DND-41 (cell line): ENCODE results near the gene CNRIP1.

Experiments
- EZH2 ChIP-seq: IDR thresholded peaks from 3 replicates; pipeline ENCODE4 v1.6.1; 2012; ENCODE audit warnings: borderline replicate concordance, low read depth, mild to moderate bottlenecking, moderate library complexity, low read length, inconsistent platforms; ENCODE audit not compliant: severe bottlenecking
- TF ChIP-seq, protein P1 (sequence below): IDR thresholded peaks from 2 replicates; pipeline ENCODE4 v1.5.1; 2012; ENCODE audit warnings: borderline replicate concordance, low read length, moderate library complexity, mild to moderate bottlenecking; ENCODE audit not compliant: poor library complexity, severe bottlenecking; ENCODE audit errors: extremely low read depth

DNA sequence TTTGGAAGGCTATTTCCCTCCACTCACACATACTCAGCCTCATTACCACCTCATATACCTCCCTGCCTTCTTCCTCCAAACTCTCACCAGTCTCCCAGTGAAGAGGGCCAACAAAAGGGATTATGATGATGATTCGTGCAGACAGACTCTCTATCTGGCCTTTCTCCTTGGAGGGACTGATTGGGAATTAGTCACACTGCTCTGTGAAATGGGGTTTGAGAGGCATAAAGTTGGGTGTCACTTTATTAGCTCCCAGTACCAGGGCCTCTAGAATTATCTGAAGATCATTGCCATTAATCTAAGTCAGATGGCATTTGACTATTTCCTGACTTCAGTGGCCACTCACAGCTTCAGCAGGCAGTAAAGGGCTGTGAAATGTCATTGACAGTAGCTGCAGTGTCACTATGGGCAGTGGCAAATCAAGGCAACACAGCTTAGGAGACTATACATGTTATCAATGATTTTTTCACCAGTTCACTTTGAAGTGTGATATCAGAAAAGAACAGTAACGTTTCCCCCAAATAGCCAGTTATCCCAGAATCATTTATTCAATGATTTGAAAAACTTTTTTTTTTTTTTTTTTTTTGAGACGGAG is 17.4 kb downstream of the CNRIP1 start:
- TF ChIP-seq, protein P1, sequence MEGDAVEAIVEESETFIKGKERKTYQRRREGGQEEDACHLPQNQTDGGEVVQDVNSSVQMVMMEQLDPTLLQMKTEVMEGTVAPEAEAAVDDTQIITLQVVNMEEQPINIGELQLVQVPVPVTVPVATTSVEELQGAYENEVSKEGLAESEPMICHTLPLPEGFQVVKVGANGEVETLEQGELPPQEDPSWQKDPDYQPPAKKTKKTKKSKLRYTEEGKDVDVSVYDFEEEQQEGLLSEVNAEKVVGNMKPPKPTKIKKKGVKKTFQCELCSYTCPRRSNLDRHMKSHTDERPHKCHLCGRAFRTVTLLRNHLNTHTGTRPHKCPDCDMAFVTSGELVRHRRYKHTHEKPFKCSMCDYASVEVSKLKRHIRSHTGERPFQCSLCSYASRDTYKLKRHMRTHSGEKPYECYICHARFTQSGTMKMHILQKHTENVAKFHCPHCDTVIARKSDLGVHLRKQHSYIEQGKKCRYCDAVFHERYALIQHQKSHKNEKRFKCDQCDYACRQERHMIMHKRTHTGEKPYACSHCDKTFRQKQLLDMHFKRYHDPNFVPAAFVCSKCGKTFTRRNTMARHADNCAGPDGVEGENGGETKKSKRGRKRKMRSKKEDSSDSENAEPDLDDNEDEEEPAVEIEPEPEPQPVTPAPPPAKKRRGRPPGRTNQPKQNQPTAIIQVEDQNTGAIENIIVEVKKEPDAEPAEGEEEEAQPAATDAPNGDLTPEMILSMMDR, result no peak
- TF ChIP-seq EZH2, result no peak
